HepG2 (cell line): ENCODE data around the gene HSPA6. TPM values are rescaled to one million over a fixed set of nuclear protein-coding genes. Genes with fewer than 3 reads are reported as not detected.
"Not testable (repeated sequence)": the region's sequence is repeated elsewhere in the genome, so short reads cannot be mapped to it uniquely, and the experiment has no call there.

Experiments used
- ERF ChIP-seq: IDR thresholded peaks from 2 replicates; pipeline ENCODE4 v1.6.1; 2018; ENCODE audit warnings: missing biosample characterization, missing genetic modification reagents
- GATAD1 ChIP-seq: IDR thresholded peaks from 2 replicates; pipeline ENCODE4 v1.6.1; 2016; ENCODE audit warnings: missing genetic modification reagents, missing compliant biosample characterization
- HMGXB3 ChIP-seq: sonication (generic); formaldehyde crosslinking; IDR thresholded peaks from 2 replicates; pipeline ENCODE4 v1.4.0; 2020; ENCODE audit warnings: missing genetic modification reagents, borderline replicate concordance
- HOXA3 ChIP-seq: sonication (generic); formaldehyde crosslinking; IDR thresholded peaks from 2 replicates; pipeline ENCODE4 v1.5.0; 2020; ENCODE audit warnings: missing genetic modification reagents
- KAT8 ChIP-seq: IDR thresholded peaks from 2 replicates; pipeline ENCODE4 v1.6.1; 2016; ENCODE audit warnings: missing genetic modification reagents, missing compliant biosample characterization
- MYPOP ChIP-seq: sonication (generic); formaldehyde crosslinking; IDR thresholded peaks from 2 replicates; pipeline ENCODE4 v1.8.1; 2023; ENCODE audit warnings: mild to moderate bottlenecking, moderate library complexity, missing genetic modification reagents
- NR2F2 ChIP-seq: IDR thresholded peaks from 2 replicates; pipeline ENCODE4 v1.6.1; 2012; ENCODE audit warnings: low read depth, inconsistent platforms, borderline replicate concordance
- SMAD3 ChIP-seq: sonication (generic); formaldehyde crosslinking; IDR thresholded peaks from 2 replicates; pipeline ENCODE4 v1.4.0; 2020; ENCODE audit warnings: missing genetic modification reagents
- SOX6 ChIP-seq, 2 experiments: fragments of 450-650 bp in 1 of 2; sonication (generic) in 1 of 2; formaldehyde crosslinking in 1 of 2; IDR thresholded peaks; 2 replicates each; pipeline versions ENCODE4 v1.4.0 to v1.6.1; 2017 to 2020; ENCODE audit warnings: antibody characterized with exemption in 1 of 2, mild to moderate bottlenecking in 1 of 2, missing genetic modification reagents in 1 of 2
- TOE1 ChIP-seq: sonication (generic); formaldehyde crosslinking; IDR thresholded peaks from 2 replicates; pipeline ENCODE4 v1.4.0; 2020; ENCODE audit warnings: mild to moderate bottlenecking, missing genetic modification reagents
- ZMYM2 ChIP-seq: sonication (generic); formaldehyde crosslinking; IDR thresholded peaks from 2 replicates; pipeline ENCODE4 v1.8.0; 2022; ENCODE audit warnings: mild to moderate bottlenecking, missing genetic modification reagents
- ZNF124 ChIP-seq: sonication (generic); formaldehyde crosslinking; IDR thresholded peaks from 2 replicates; pipeline ENCODE4 v1.4.0; 2020; ENCODE audit warnings: missing genetic modification reagents
- ZNF678 ChIP-seq: sonication (generic); formaldehyde crosslinking; IDR thresholded peaks from 2 replicates; pipeline ENCODE4 v1.4.0; 2020; ENCODE audit warnings: mild to moderate bottlenecking, missing genetic modification reagents
- ZNF777 ChIP-seq: sonication (generic); formaldehyde crosslinking; IDR thresholded peaks from 2 replicates; pipeline ENCODE4 v1.4.0; 2020; ENCODE audit warnings: missing genetic modification reagents
- polyA plus RNA-seq, 8 experiments: library from polyadenylated mRNA; depleted of rRNA in 3 of 8; stranded (reverse) in 7 of 8; unstranded in 1 of 8; fragments of >200 nt; fragmentation: Illumina TruSeq in 4 of 8; extraction: Trizol in 4 of 8; gene quantifications; 2 replicates each; pipeline versions ENCODE4 v1.2.1 to v1.2.3, GENCODE V29; 2011 to 2016; ENCODE audit warnings: low read depth in 4 of 8, missing spikeins in 1 of 8, mixed read lengths in 1 of 8; ENCODE audit not compliant: insufficient read depth in 1 of 8
- total RNA-seq, 5 experiments: library from RNA; depleted of rRNA; stranded (reverse); fragments of >200 nt; fragmentation: Illumina TruSeq; extraction: Trizol; gene quantifications; 2 replicates each; pipeline ENCODE4 v1.2.3, GENCODE V29; 2016; ENCODE audit warnings: low read depth in 1 of 5
- TF ChIP-seq, protein P1 (sequence below), 2 experiments: sonication (generic) in 1 of 2; formaldehyde crosslinking in 1 of 2; IDR thresholded peaks; 2 replicates each; pipeline versions ENCODE4 v1.4.0 to v1.6.1; 2018 to 2020; ENCODE audit warnings: missing genetic modification reagents in 2 of 2, borderline replicate concordance in 1 of 2, low read depth in 1 of 2, mild to moderate bottlenecking in 1 of 2, missing biosample characterization in 1 of 2
- TF ChIP-seq, protein P2 (sequence below): IDR thresholded peaks from 2 replicates; pipeline ENCODE4 v1.6.1; 2016; ENCODE audit warnings: missing compliant biosample characterization, missing genetic modification reagents, borderline replicate concordance

The HSPA6 gene
- total and polyA plus RNA-seq, 2 of the 13 experiments (the other 11 are each of a cell fraction or from before 2014, with no cell fraction given): 0.07 TPM; not detected in 1

DNA sequence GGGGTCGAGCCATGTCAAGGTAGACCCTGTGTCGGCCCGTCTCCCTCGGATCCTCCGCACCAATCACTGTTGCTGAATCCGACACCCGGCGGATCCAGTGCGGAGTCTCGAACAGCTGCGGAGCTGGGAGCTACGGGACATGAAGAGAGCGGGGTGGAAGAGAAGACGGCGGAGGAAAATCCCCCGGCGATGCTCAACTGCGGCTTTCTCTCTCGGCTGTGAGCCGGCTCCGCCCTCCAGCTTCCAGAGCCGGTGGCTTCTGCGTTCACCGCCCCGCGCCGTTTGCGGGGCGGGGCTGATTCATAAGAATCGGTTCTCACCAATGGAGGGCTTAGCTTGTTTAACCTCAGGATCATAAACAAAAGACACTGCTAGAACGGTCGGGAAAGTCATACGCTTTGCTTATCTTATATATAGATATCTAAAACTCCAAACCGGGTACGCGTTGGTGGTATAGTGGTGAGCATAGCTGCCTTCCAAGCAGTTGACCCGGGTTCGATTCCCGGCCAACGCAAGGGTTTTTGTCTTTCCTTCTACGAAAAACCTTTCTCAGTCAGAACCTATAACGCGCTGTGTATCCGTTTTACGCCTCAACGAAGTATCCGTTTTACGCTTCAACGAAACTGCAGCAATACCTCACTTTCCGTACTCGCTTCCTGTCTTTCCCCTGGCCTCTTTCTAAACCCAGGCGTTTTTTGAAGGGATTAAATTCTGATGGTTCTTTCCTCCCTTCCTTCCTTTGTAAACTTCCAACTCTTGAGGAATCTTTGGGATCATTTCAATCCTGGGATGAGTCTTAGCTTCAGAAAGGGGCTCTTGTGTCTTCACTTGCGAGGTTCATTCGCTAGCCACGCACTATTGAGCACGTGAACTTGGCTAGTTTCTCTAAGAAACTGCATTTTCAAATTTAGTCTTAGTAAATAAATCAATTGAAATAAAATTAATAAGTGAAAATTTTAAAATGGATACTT lies 6.6 kb downstream of the HSPA6 start (continued):
- peak; percentile 44; the same call in 1 of the 2 replicates for TF ChIP-seq HMGXB3
- peak; percentile 78 for TF ChIP-seq MYPOP
- TF ChIP-seq TOE1 (CRISPR knock-in tag): 0 out of 2 replicates have a peak, but pooled peaks have one; percentile 48
- TF ChIP-seq ZNF777 (CRISPR knock-in tag): peak; percentile 56; the same call in 1 of the 2 replicates
- TF ChIP-seq SMAD3 (CRISPR knock-in tag): 0 out of 2 replicates have a peak, but pooled peaks have one; percentile 26
- 0 out of 2 replicates have a peak, but pooled peaks have one; percentile 22 for TF ChIP-seq ERF (CRISPR knock-in tag)
- TF ChIP-seq, protein P1, sequence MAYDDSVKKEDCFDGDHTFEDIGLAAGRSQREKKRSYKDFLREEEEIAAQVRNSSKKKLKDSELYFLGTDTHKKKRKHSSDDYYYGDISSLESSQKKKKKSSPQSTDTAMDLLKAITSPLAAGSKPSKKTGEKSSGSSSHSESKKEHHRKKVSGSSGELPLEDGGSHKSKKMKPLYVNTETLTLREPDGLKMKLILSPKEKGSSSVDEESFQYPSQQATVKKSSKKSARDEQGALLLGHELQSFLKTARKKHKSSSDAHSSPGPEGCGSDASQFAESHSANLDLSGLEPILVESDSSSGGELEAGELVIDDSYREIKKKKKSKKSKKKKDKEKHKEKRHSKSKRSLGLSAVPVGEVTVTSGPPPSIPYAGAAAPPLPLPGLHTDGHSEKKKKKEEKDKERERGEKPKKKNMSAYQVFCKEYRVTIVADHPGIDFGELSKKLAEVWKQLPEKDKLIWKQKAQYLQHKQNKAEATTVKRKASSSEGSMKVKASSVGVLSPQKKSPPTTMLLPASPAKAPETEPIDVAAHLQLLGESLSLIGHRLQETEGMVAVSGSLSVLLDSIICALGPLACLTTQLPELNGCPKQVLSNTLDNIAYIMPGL (CRISPR knock-in tag; IDR thresholded peaks at IDR 0.05; ENCODE audit: borderline replicate concordance in 1 of 2, low read depth in 1 of 2): peak; percentile 95 to 99
- TF ChIP-seq NR2F2: 0 out of 2 replicates have a peak, but pooled peaks have one; percentile 26
- TF ChIP-seq GATAD1 (CRISPR knock-in tag): 0 out of 2 replicates have a peak, but pooled peaks have one; percentile 32
- TF ChIP-seq ZNF678 (CRISPR knock-in tag): 0 out of 2 replicates have a peak, but pooled peaks have one; percentile 40
- TF ChIP-seq, protein P2, sequence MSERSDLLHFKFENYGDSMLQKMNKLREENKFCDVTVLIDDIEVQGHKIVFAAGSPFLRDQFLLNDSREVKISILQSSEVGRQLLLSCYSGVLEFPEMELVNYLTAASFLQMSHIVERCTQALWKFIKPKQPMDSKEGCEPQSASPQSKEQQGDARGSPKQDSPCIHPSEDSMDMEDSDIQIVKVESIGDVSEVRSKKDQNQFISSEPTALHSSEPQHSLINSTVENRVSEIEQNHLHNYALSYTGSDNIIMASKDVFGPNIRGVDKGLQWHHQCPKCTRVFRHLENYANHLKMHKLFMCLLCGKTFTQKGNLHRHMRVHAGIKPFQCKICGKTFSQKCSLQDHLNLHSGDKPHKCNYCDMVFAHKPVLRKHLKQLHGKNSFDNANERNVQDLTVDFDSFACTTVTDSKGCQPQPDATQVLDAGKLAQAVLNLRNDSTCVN (CRISPR knock-in tag): peak; percentile 27; the same call in 1 of the 2 replicates
- TF ChIP-seq HOXA3 (CRISPR knock-in tag): 0 out of 2 replicates have a peak, but pooled peaks have one; percentile 35
- TF ChIP-seq KAT8 (CRISPR knock-in tag): peak; percentile 41; the same call in 1 of the 2 replicates
- peak; percentile 44; the same call in 1 of the 2 replicates for TF ChIP-seq ZMYM2 (CRISPR knock-in tag)
- 0 out of 2 replicates have a peak, but pooled peaks have one; percentile 51 for TF ChIP-seq ZNF124 (CRISPR knock-in tag)
- TF ChIP-seq SOX6 (IDR thresholded peaks at IDR 0.05): not testable (repeated sequence)
- peak; percentile 38; the same call in 1 of the 2 replicates for TF ChIP-seq SOX6 (CRISPR knock-in tag; IDR thresholded peaks at IDR 0.05)
